Erythroblast (primary cell): ENCODE measurements around the gene GRIN3B.

Source experiments
- GATA1 ChIP-seq: IDR thresholded peaks from 2 replicates; pipeline ENCODE4 v1.6.1; 2011; ENCODE audit warnings: low read depth, mild to moderate bottlenecking, control low read depth, low read length, moderate library complexity
- POLR2A ChIP-seq: IDR thresholded peaks from 2 replicates; pipeline ENCODE4 v1.6.1; 2011; ENCODE audit warnings: mild to moderate bottlenecking, low read length

DNA sequence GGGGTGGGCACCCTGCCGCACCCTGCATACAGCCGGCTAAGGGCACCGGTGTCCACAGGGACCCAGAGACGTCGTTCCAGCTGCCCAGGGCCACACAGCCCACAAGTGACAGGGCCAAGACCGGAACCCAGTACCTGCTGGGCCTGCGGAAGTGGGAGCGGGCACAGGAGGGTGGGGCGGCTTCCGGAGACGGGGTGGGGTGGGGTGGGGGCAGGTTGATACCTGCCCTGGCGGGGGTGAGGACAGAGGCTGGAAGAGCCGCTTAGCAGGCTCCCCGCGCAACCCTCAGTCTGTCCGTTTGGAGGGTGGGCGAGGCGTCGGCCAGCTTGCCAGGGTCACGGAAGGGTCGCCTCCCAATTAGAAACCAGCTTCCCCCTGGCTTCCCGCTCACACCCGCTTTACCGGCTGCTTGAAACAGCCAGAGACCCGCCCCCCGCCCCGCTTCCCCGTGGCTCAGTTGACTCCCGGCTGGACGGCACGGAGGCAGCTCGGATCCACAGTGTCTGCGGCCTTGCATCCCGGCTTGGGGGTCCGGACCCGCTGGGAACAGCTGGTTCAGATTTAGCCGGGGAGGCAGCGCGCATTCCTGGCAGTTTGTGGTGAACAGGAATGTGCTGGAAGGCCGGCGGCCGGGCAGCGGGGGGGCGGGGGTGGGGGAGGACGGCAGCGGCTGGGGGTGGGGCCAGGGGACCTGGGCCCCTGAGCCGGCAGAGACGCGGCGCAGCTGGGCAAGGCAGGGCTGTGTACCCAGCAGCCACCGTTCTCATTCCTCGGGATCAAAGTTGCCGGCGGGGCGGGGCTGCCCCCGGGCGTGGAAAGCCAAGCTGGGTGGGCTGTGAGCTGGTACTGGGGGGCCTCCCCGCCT, 28.1 kb downstream of the GRIN3B start:
- no peak for TF ChIP-seq POLR2A
- no peak for TF ChIP-seq GATA1
